DND-41 (cell line): ENCODE data around the gene JMJD1C.

Experiments
- EZH2 ChIP-seq: IDR thresholded peaks from 3 replicates; pipeline ENCODE4 v1.6.1; 2012; ENCODE audit warnings: borderline replicate concordance, low read depth, mild to moderate bottlenecking, moderate library complexity, low read length, inconsistent platforms; ENCODE audit not compliant: severe bottlenecking
- TF ChIP-seq, protein P1 (sequence below): IDR thresholded peaks from 2 replicates; pipeline ENCODE4 v1.5.1; 2012; ENCODE audit warnings: borderline replicate concordance, low read length, moderate library complexity, mild to moderate bottlenecking; ENCODE audit not compliant: poor library complexity, severe bottlenecking; ENCODE audit errors: extremely low read depth

DNA sequence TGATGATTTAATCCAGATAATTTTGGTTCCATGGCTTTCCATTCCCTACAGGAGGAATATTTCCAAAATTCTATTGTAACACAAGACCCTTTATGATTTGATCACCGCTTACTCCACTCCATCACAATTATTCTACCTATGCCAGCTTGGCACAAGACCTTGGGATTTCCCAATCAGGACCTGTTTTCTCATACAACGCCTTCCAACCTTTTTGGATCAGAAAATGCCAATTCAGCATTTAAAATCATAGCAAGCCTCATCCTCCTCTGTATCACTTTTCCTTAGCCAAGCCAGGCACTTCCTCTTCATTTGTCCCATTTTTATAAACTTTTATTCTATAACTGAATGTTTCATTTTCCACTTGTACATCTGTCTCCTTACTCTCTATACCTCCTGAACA is 100.9 kb downstream of the JMJD1C start:
- TF ChIP-seq, protein P1, sequence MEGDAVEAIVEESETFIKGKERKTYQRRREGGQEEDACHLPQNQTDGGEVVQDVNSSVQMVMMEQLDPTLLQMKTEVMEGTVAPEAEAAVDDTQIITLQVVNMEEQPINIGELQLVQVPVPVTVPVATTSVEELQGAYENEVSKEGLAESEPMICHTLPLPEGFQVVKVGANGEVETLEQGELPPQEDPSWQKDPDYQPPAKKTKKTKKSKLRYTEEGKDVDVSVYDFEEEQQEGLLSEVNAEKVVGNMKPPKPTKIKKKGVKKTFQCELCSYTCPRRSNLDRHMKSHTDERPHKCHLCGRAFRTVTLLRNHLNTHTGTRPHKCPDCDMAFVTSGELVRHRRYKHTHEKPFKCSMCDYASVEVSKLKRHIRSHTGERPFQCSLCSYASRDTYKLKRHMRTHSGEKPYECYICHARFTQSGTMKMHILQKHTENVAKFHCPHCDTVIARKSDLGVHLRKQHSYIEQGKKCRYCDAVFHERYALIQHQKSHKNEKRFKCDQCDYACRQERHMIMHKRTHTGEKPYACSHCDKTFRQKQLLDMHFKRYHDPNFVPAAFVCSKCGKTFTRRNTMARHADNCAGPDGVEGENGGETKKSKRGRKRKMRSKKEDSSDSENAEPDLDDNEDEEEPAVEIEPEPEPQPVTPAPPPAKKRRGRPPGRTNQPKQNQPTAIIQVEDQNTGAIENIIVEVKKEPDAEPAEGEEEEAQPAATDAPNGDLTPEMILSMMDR: no peak
- TF ChIP-seq EZH2: no peak
